Measurements from ENCODE around the gene SRPX2.
"Not testable (repeated sequence)": the region's sequence is repeated elsewhere in the genome, so short reads cannot be mapped to it uniquely, and the experiment has no call there.

The SRPX2 gene

DNA sequence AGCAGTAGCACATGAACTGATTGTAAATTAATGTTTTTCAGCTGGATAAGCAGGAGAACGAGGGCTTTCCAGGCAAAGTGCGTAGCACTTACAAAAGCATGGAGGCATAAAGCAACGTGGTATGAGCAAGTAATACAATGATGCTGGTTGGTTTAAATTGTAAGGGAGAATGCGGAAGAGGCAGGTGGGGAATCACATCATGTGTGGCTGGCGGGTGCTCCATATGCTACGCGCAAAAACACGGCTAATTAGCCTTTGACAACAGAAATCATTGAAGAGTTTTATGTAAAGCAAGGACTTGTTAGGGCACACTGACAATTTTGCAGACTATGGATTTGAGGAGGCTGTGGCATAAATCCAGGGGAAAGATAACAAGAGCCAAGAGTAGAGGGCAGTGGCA is 73.4 kb downstream of the SRPX2 start:
- H2AFZ ChIP-seq (ENCODE audit: low read depth, low read length, severe bottlenecking): no peak overlapping the region
- H3K9me2 ChIP-seq (replicated peaks; ENCODE audit: insufficient read depth, low read length): no peaks in the 10 kb centered on the region
- no peaks in the 10 kb centered on the region for H3K27me3 ChIP-seq (ENCODE audit: low read length)
- H3K27ac ChIP-seq (ENCODE audit: low read depth, low read length): no peak overlapping the region
- H3K79me2 ChIP-seq (ENCODE audit: insufficient read depth, low read length): no peaks in the 10 kb centered on the region
- no peaks in the 10 kb centered on the region for H3F3A ChIP-seq (ENCODE audit: insufficient read depth)
- H3K36me3 ChIP-seq (ENCODE audit: low read length): no peaks in the 10 kb centered on the region
- H3K4me3 ChIP-seq (ENCODE audit: insufficient read depth, low read length, poor library complexity, severe bottlenecking): no peak overlapping the region
- no peak for TF ChIP-seq CTCF (IDR thresholded peaks at IDR 0.05; ENCODE audit: insufficient read depth, low read length, poor library complexity, severe bottlenecking)
- no peak for TF ChIP-seq EZH2phosphoT487 (conservative IDR thresholded peaks at IDR 0.05; ENCODE audit: low read length)
- H3K4me2 ChIP-seq (ENCODE audit: low read depth, low read length, poor library complexity, severe bottlenecking): no peak overlapping the region
- H4K20me1 ChIP-seq (ENCODE audit: low read depth, low read length): no peaks in the 10 kb centered on the region
- no peaks in the 10 kb centered on the region for H3K9me3 ChIP-seq (ENCODE audit: insufficient read depth, low read length)
- H3K9ac ChIP-seq (ENCODE audit: low read length): no peak overlapping the region

DNA sequence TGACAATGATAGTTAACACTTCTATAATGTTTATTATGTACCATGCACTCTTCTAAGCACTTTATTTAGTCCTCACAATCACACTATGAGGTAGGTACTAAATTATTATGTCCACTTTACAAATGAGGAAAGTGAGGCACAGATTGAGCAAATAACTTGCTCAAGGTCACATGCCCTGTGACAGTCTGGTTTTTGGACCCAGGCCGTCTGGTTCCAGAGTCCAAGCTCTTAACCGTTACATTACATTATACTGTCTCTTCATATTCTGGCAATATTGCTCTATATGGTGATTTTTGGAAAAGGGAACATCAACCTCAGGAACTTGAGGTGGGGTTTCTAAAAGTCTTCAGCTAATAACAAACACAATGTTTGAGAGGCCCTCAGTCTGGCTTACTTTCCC is 75.1 kb downstream of the SRPX2 start:
- no peak overlapping the region for H2AFZ ChIP-seq (ENCODE audit: low read depth, low read length, severe bottlenecking)
- no peak overlapping the region for H3K4me3 ChIP-seq (ENCODE audit: insufficient read depth, low read length, poor library complexity, severe bottlenecking)
- H3K79me2 ChIP-seq (ENCODE audit: insufficient read depth, low read length): no peaks in the 10 kb centered on the region
- no peak overlapping the region for H3K9ac ChIP-seq (ENCODE audit: low read length)
- no peak overlapping the region for H3K27ac ChIP-seq (ENCODE audit: low read depth, low read length)
- H3K4me2 ChIP-seq (ENCODE audit: low read depth, low read length, poor library complexity, severe bottlenecking): no peak overlapping the region
- H3K9me2 ChIP-seq (replicated peaks; ENCODE audit: insufficient read depth, low read length): no peaks in the 10 kb centered on the region
- H3K9me3 ChIP-seq (ENCODE audit: insufficient read depth, low read length): no peaks in the 10 kb centered on the region
- no peaks in the 10 kb centered on the region for H4K20me1 ChIP-seq (ENCODE audit: low read depth, low read length)
- H3K36me3 ChIP-seq (ENCODE audit: low read length): no peaks in the 10 kb centered on the region
- TF ChIP-seq CTCF (IDR thresholded peaks at IDR 0.05; ENCODE audit: insufficient read depth, low read length, poor library complexity, severe bottlenecking): no peak
- no peak for TF ChIP-seq EZH2phosphoT487 (conservative IDR thresholded peaks at IDR 0.05; ENCODE audit: low read length)
- H3F3A ChIP-seq (ENCODE audit: insufficient read depth): no peaks in the 10 kb centered on the region
- no peaks in the 10 kb centered on the region for H3K27me3 ChIP-seq (ENCODE audit: low read length)

GRCh38 chrX:100720301-100720700 is 76.3 kb downstream of the SRPX2 start:
- no peak overlapping the region for H2AFZ ChIP-seq (ENCODE audit: low read depth, low read length, severe bottlenecking)
- H3K36me3 ChIP-seq (ENCODE audit: low read length): no peaks in the 10 kb centered on the region
- H3F3A ChIP-seq (ENCODE audit: insufficient read depth): no peaks in the 10 kb centered on the region
- H3K9me3 ChIP-seq (ENCODE audit: insufficient read depth, low read length): no peaks in the 10 kb centered on the region
- H3K9ac ChIP-seq (ENCODE audit: low read length): no peak overlapping the region
- no peaks in the 10 kb centered on the region for H3K9me2 ChIP-seq (replicated peaks; ENCODE audit: insufficient read depth, low read length)
- TF ChIP-seq EZH2phosphoT487 (conservative IDR thresholded peaks at IDR 0.05; ENCODE audit: low read length) (no peak), CTCF (IDR thresholded peaks at IDR 0.05; ENCODE audit: insufficient read depth, low read length, poor library complexity, severe bottlenecking) (no peak)
- H3K27me3 ChIP-seq (ENCODE audit: low read length): no peaks in the 10 kb centered on the region
- no peak overlapping the region for H3K4me2 ChIP-seq (ENCODE audit: low read depth, low read length, poor library complexity, severe bottlenecking)
- no peaks in the 10 kb centered on the region for H4K20me1 ChIP-seq (ENCODE audit: low read depth, low read length)
- no peaks in the 10 kb centered on the region for H3K79me2 ChIP-seq (ENCODE audit: insufficient read depth, low read length)
- H3K27ac ChIP-seq (ENCODE audit: low read depth, low read length): no peak overlapping the region
- H3K4me3 ChIP-seq (ENCODE audit: insufficient read depth, low read length, poor library complexity, severe bottlenecking): no peak overlapping the region

DNA sequence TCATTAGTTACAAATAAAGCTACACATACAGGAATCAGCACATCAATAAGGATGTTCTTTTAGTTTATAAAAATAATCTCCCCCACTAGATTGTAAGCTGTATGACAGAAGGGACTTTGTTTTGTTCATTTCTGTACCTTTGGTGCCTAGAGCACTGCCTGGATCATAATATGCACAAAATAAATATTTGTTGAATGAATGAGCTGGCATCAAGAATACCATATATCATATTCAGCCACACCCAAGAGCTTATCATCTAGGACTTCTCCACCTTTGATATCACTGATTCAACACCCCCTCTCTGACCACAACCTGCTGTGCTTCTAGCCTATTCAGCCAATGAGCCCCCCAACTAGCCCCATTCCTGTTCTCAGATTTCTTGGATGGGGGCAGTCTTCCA is 77.3 kb downstream of the SRPX2 start:
- no peaks in the 10 kb centered on the region for H3F3A ChIP-seq (ENCODE audit: insufficient read depth)
- H3K4me3 ChIP-seq (ENCODE audit: insufficient read depth, low read length, poor library complexity, severe bottlenecking): no peak overlapping the region
- no peak overlapping the region for H3K4me2 ChIP-seq (ENCODE audit: low read depth, low read length, poor library complexity, severe bottlenecking)
- H4K20me1 ChIP-seq (ENCODE audit: low read depth, low read length): no peaks in the 10 kb centered on the region
- H3K36me3 ChIP-seq (ENCODE audit: low read length): no peaks in the 10 kb centered on the region
- no peaks in the 10 kb centered on the region for H3K79me2 ChIP-seq (ENCODE audit: insufficient read depth, low read length)
- H3K9me2 ChIP-seq (replicated peaks; ENCODE audit: insufficient read depth, low read length): no peaks in the 10 kb centered on the region
- no peak overlapping the region for H2AFZ ChIP-seq (ENCODE audit: low read depth, low read length, severe bottlenecking)
- H3K27me3 ChIP-seq (ENCODE audit: low read length): no peaks in the 10 kb centered on the region
- no peak overlapping the region for H3K27ac ChIP-seq (ENCODE audit: low read depth, low read length)
- no peaks in the 10 kb centered on the region for H3K9me3 ChIP-seq (ENCODE audit: insufficient read depth, low read length)
- no peak for TF ChIP-seq EZH2phosphoT487 (conservative IDR thresholded peaks at IDR 0.05; ENCODE audit: low read length)
- H3K9ac ChIP-seq (ENCODE audit: low read length): no peak overlapping the region

DNA sequence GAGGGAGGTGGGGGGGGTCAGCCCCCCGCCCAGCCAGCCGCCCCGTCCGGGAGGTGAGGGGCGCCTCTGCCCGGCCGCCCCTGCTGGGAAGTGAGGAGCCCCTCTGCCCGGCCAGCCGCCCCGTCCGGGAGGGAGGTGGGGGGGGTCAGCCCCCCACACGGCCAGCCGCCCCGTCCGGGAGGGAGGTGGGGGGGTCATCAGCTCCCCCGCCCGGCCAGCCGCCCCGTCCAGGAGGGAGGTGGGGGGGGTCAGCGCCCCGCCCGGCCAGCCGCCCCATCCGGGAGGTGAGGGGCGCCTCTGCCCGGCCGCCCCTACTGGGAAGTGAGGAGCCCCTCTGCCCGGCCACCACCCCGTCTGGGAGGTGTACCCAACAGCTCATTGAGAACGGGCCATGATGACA is 80.0 kb downstream of the SRPX2 start:
- H3K4me2 ChIP-seq (ENCODE audit: low read depth, low read length, poor library complexity, severe bottlenecking); H3K27ac ChIP-seq (ENCODE audit: low read depth, low read length); H4K20me1 ChIP-seq (ENCODE audit: low read depth, low read length); H3K4me3 ChIP-seq (ENCODE audit: insufficient read depth, low read length, poor library complexity, severe bottlenecking); H3K9me2 ChIP-seq (replicated peaks; ENCODE audit: insufficient read depth, low read length); H3F3A ChIP-seq (ENCODE audit: insufficient read depth); H3K36me3 ChIP-seq (ENCODE audit: low read length); H3K27me3 ChIP-seq (ENCODE audit: low read length); H3K79me2 ChIP-seq (ENCODE audit: insufficient read depth, low read length); H2AFZ ChIP-seq (ENCODE audit: low read depth, low read length, severe bottlenecking); H3K9me3 ChIP-seq (ENCODE audit: insufficient read depth, low read length); H3K9ac ChIP-seq (ENCODE audit: low read length): not testable (repeated sequence)
